ENCODE results near the gene IL22RA2. TPM values are rescaled to one million over a fixed set of nuclear protein-coding genes. Genes with fewer than 3 reads are reported as not detected.

IL22RA2 gene
- total RNA-seq, 1 experiment from 2014 or later, result not detected

- intact Hi-C loops (cut with micrococcal nuclease; ENCODE audit: unreplicated experiment), result no loop called here
- DNase-seq (ENCODE audit: low read depth, low spot score) (no peak), ATAC-seq (no peak)
- Histone ChIP-seq H3K27ac (ENCODE audit: low read length) (no peak overlapping the region), H3K9me3 (ENCODE audit: control insufficient read depth, insufficient read depth, low read depth, low read length) (no peaks in the 10 kb centered on the region), H3K4me1 (ENCODE audit: control insufficient read depth, insufficient read depth, low read length) (no peaks in the 10 kb centered on the region), H3K27me3 (ENCODE audit: control insufficient read depth, insufficient read depth, low read length) (no peaks in the 10 kb centered on the region), H3K36me3 (ENCODE audit: control insufficient read depth, insufficient read depth, low read length) (no peaks in the 10 kb centered on the region), H3K4me3 (ENCODE audit: low read depth in 2 of 2, low read length in 2 of 2) (no peak overlapping the region)
- ChIA-PET POLR2A (no interaction called here), CTCF (no interaction called here)
- in situ Hi-C loops (cut with HindIII; ENCODE audit: low pct_unique_long_range_greater_than_20kb, low sequenced_read_pairs), result no loop called here
- TF ChIP-seq SIN3A (IDR thresholded peaks at IDR 0.05; ENCODE audit: borderline replicate concordance, insufficient read depth, low read depth, low read length), result no peak
- no peak for TF ChIP-seq CTCF (IDR thresholded peaks at IDR 0.05)
- no peak for TF ChIP-seq TCF7L2 (IDR thresholded peaks at IDR 0.05; ENCODE audit: low read depth, low read length)
- TF ChIP-seq REST (IDR thresholded peaks at IDR 0.05; ENCODE audit: insufficient read depth in 1 of 2, low read depth in 2 of 2, low read length in 1 of 2), result no peak
- no peak for TF ChIP-seq POLR2AphosphoS5 (IDR thresholded peaks at IDR 0.05; ENCODE audit: low read depth, low read length)
- BruUV-seq (replicated peaks), result no TSS peak
Observed at GRCh38 chr6:137171053-137171374, 2.4 kb downstream of the IL22RA2 start.

- H3K36me3 ChIP-seq (ENCODE audit: control insufficient read depth, insufficient read depth, low read length), result no peaks in the 10 kb centered on the region
- intact Hi-C loops (cut with micrococcal nuclease; ENCODE audit: unreplicated experiment), result no loop called here
- no peaks in the 10 kb centered on the region for H3K9me3 ChIP-seq (ENCODE audit: control insufficient read depth, insufficient read depth, low read depth, low read length)
- no peaks in the 10 kb centered on the region for H3K4me1 ChIP-seq (ENCODE audit: control insufficient read depth, insufficient read depth, low read length)
- TF ChIP-seq CTCF (IDR thresholded peaks at IDR 0.05) (no peak), SIN3A (IDR thresholded peaks at IDR 0.05; ENCODE audit: borderline replicate concordance, insufficient read depth, low read depth, low read length) (no peak), POLR2AphosphoS5 (IDR thresholded peaks at IDR 0.05; ENCODE audit: low read depth, low read length) (no peak), REST (IDR thresholded peaks at IDR 0.05; ENCODE audit: insufficient read depth in 1 of 2, low read depth in 2 of 2, low read length in 1 of 2) (no peak), TCF7L2 (IDR thresholded peaks at IDR 0.05; ENCODE audit: low read depth, low read length) (no peak)
- no peaks in the 10 kb centered on the region for H3K27me3 ChIP-seq (ENCODE audit: control insufficient read depth, insufficient read depth, low read length)
- in situ Hi-C loops (cut with HindIII; ENCODE audit: low pct_unique_long_range_greater_than_20kb, low sequenced_read_pairs), result no loop called here
- ATAC-seq, result no peak
- ChIA-PET POLR2A (no interaction called here), CTCF (no interaction called here)
- no peak for DNase-seq (ENCODE audit: low read depth, low spot score)
- no peak overlapping the region for H3K27ac ChIP-seq (ENCODE audit: low read length)
- BruUV-seq (replicated peaks), result no TSS peak
- H3K4me3 ChIP-seq (ENCODE audit: low read depth in 2 of 2, low read length in 2 of 2), result no peak overlapping the region
Observed at GRCh38 chr6:137170266-137171052, 3.0 kb downstream of the IL22RA2 start.

All from Panc1 (cell line).